Subcutaneous abdominal adipose tissue (tissue), 5 donors: ENCODE results near the gene ZC3H11A.
"Not testable (repeated sequence)": the region's sequence is repeated elsewhere in the genome, so short reads cannot be mapped to it uniquely, and the experiment has no call there.

ENCODE experiments used
- H3K27ac ChIP-seq: one replicate; pipeline ENCODE4 v1.7.0; 2013; ENCODE audit warnings: low read depth, mild to moderate bottlenecking, inconsistent platforms, low read length, moderate library complexity
- H3K27me3 ChIP-seq, 5 donors: one replicate each; pipeline ENCODE4 v1.7.0; 2013; ENCODE audit warnings: low read length in 5 of 5, inconsistent platforms in 1 of 5; ENCODE audit not compliant: control insufficient read depth in 5 of 5, insufficient read depth in 4 of 5
- H3K36me3 ChIP-seq, 5 donors: one replicate each; pipeline ENCODE4 v1.7.0; 2013; ENCODE audit warnings: low read length in 5 of 5; ENCODE audit not compliant: control insufficient read depth in 5 of 5, insufficient read depth in 5 of 5
- H3K4me1 ChIP-seq, 5 donors: one replicate each; pipeline ENCODE4 v1.7.0; 2013; ENCODE audit warnings: low read length in 5 of 5, mild to moderate bottlenecking in 3 of 5, moderate library complexity in 1 of 5; ENCODE audit not compliant: control insufficient read depth in 5 of 5, insufficient read depth in 5 of 5
- H3K4me3 ChIP-seq, 5 donors: one replicate each; pipeline ENCODE4 v1.7.0; 2013; ENCODE audit warnings: low read length in 5 of 5, low read depth in 1 of 5
- H3K9ac ChIP-seq, 5 donors: one replicate each; pipeline ENCODE4 v1.7.0; 2013; ENCODE audit warnings: low read length in 5 of 5, mild to moderate bottlenecking in 4 of 5, moderate library complexity in 3 of 5
- H3K9me3 ChIP-seq, 5 donors: one replicate each; pipeline ENCODE4 v1.7.0; 2013; ENCODE audit warnings: low read length in 5 of 5; ENCODE audit not compliant: control insufficient read depth in 5 of 5
- donor health status: healthy.
- donor health status: healthy.
- donor health status: healthy.
- donor health status: healthy.
- donor health status: healthy.

Gene ZC3H11A

DNA sequence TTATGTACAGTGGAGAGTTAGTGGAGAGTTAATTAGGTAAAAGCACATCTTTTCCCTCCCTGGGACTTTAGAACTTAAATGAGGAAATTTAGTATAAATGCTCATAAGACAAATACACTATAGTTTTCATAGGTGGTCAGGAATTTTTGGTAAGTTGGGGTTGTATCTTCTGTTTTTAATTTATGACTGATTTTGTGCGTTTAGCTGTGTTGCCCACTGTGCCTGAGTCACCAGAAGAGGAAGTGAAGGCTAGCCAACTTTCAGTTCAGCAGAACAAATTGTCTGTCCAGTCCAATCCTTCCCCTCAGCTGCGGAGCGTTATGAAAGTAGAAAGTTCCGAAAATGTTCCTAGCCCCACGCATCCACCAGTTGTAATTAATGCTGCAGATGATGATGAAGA, 33.8 kb downstream of the ZC3H11A start:
- H3K36me3 ChIP-seq: peaks cover 43 to 77% (median 49%) of the 10 kb centered on the region in 5 donors
- H3K9ac ChIP-seq, H3K4me3 ChIP-seq, H3K27me3 ChIP-seq, H3K9me3 ChIP-seq: not testable (repeated sequence)
- peaks cover 0 to 11% (median 4%) of the 10 kb centered on the region in 5 donors for H3K4me1 ChIP-seq
- H3K27ac ChIP-seq: peak overlapping the region; percentile 58

DNA sequence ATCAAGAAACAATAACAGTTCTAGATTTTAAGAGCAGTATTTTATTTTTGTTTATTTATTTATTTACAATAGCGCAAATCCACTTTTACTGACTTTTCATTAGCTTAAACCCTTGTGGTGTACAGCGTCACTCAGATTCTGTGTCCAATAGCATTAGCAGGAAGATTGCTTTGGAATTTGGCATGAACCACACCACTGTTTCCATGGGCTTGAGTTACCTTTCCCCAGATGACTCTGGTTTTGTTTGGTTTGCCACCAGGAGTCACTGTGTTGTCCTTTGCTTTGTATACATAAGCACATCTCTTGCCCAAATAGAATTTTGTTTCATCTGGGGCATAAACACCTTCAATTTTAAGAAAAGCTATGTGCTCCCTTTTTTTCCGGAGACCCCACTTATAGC, 40.1 kb downstream of the ZC3H11A start:
- Histone ChIP-seq H3K36me3 (peaks cover 36 to 86% (median 67%) of the 10 kb centered on the region in 5 donors), H3K9me3 (no peaks in the 10 kb centered on the region), H3K27me3 (no peaks in the 10 kb centered on the region), H3K4me3 (no peak overlapping the region), H3K9ac (no peak overlapping the region), H3K4me1 (peaks cover 0 to 9% (median 8%) of the 10 kb centered on the region in 5 donors), H3K27ac (no peak overlapping the region)

DNA sequence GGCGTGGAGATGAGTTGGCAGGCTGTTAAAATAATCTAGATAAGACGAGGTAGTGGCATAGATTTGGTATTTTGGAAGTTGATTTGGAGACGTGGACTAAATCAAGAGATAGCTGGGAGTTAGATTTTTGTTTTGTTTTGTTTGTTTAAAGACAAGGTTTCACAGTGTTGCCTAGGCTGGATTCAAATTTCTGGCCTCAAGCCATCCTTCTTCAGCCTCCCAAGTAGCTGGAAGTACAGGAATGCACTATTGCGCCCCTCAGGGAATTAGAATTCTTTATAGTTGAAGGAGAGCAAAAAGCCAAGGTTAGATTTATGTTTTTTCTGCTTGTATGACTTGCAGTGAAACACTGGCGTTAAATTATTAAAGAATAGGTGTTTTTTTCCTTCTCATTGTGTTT, 43.7 kb downstream of the ZC3H11A start:
- Histone ChIP-seq H3K27ac (peak overlapping the region; percentile 55), H3K27me3 (no peaks in the 10 kb centered on the region), H3K4me1 (peaks cover 0 to 9% (median 8%) of the 10 kb centered on the region in 5 donors), H3K4me3 (no peak overlapping the region), H3K9me3 (no peaks in the 10 kb centered on the region), H3K36me3 (peaks cover 21 to 69% (median 50%) of the 10 kb centered on the region in 5 donors), H3K9ac (no peak overlapping the region)

DNA sequence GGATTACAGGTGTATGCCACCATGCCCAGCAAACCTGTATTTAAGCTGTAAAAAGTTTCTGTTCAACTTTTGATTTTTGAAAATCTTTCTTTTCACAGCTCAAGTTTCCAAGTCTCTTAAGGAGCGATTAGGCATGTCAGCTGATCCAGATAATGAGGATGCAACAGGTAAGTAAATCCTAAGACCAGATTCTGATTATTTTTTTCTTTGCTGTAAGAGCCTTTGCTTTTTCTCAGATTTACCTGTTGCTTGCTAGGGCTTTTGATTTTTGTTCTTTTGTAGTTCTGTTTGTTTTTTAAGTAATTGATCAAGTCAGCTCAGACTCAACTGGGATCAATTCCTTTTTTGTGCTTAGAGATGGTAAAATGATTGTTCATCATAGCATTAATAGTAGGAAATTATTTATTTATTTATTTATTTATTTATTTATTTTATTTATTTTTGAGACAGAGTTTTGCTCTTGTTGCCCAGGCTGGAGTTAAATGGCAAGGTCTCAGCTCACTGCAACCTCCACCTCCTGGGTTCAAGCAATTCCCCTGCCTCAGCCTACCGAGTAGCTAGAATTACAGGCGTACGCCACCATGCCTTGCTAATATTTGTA, 44.9 kb downstream of the ZC3H11A start:
- Histone ChIP-seq H3K27ac (no peak overlapping the region), H3K9ac (no peak overlapping the region), H3K4me1 (peaks cover 0 to 9% (median 8%) of the 10 kb centered on the region in 5 donors), H3K9me3 (no peaks in the 10 kb centered on the region), H3K4me3 (no peak overlapping the region), H3K36me3 (peaks cover 25 to 65% (median 42%) of the 10 kb centered on the region in 5 donors), H3K27me3 (no peaks in the 10 kb centered on the region)

DNA sequence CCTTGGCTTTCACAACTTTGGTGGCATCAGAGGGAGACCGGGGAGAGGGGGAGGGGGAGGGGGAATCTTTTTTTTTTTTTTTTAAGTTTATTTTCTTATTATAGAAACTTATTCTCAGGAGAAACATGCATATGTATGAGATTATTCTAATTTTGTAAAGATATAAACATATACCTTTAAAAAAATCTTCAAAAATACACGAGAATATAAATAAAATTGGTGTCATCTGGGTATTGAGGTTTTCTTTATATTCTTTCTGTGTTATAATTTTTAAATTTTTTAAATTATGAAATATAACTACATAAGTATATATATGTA, 47.1 kb downstream of the ZC3H11A start:
- Histone ChIP-seq H3K9ac (no peak overlapping the region), H3K9me3 (no peaks in the 10 kb centered on the region), H3K27me3 (no peaks in the 10 kb centered on the region), H3K4me3 (no peak overlapping the region), H3K27ac (no peak overlapping the region), H3K4me1 (peaks cover 0 to 9% (median 8%) of the 10 kb centered on the region in 5 donors), H3K36me3 (peaks cover 32 to 57% (median 40%) of the 10 kb centered on the region in 5 donors)

DNA sequence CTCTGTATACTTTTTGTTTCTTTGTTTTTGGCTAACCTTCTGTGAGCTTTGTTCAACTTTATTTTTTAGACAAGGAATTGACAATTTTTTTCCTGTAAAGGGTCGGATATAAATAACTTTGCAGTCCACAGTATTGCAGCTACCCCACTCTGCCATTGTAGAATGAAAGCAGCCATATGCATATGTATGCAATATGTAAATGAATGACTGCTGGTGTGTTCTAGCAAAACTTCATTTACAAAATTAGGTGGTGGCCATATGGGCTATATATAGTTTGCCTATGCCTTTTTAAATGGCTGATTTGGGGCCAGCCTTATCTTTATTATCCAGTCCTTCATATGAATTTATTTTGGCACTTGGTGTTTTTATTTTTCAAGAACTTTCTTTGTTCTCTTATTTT, 48.0 kb downstream of the ZC3H11A start:
- no peaks in the 10 kb centered on the region for H3K27me3 ChIP-seq
- no peak overlapping the region for H3K4me3 ChIP-seq
- no peak overlapping the region for H3K27ac ChIP-seq
- no peak overlapping the region for H3K9ac ChIP-seq
- no peaks in the 10 kb centered on the region for H3K9me3 ChIP-seq
- H3K36me3 ChIP-seq: peaks cover 26 to 57% (median 39%) of the 10 kb centered on the region in 5 donors
- peaks cover 0 to 9% (median 8%) of the 10 kb centered on the region in 5 donors for H3K4me1 ChIP-seq
